ENCODE data around the gene TAX1BP1. TPM values are rescaled to one million over a fixed set of nuclear protein-coding genes. Genes with fewer than 3 reads are reported as not detected.
"Not testable (repeated sequence)": the region's sequence is repeated elsewhere in the genome, so short reads cannot be mapped to it uniquely, and the experiment has no call there.

Gene TAX1BP1
- total RNA-seq, 4 donors from 2014 or later: 64.4 to 109 (median 83.0) TPM

- Histone ChIP-seq H3K36me3 (no peaks in the 10 kb centered on the region), H3K27ac (no peak overlapping the region), H3K27me3 (no peaks in the 10 kb centered on the region), H3K4me3 (no peak overlapping the region), H3K4me1 (peaks cover 0 to 20% (median 2%) of the 10 kb centered on the region in 4 donors), H3K9me3 (no peaks in the 10 kb centered on the region)
- TF ChIP-seq POLR2A (IDR thresholded peaks at IDR 0.05) (no peak), CTCF (IDR thresholded peaks at IDR 0.05) (no peak)
- DNase-seq: no peak
Measured at GRCh38 chr7:27737616-27738015, 2.3 kb upstream of the TAX1BP1 start.

- Histone ChIP-seq H3K9me3 (no peaks in the 10 kb centered on the region), H3K27me3 (no peaks in the 10 kb centered on the region), H3K4me1 (peaks cover 0 to 20% (median 2%) of the 10 kb centered on the region in 4 donors), H3K27ac (peak overlapping the region; percentile 98 to 99 (median 98)), H3K4me3 (peak overlapping the region; percentile 78 to 92 (median 84)), H3K36me3 (no peaks in the 10 kb centered on the region)
- TF ChIP-seq CTCF (IDR thresholded peaks at IDR 0.05) (no peak), POLR2A (IDR thresholded peaks at IDR 0.05) (no peak)
- no peak for DNase-seq
Measured at GRCh38 chr7:27739301-27739908, 557 bp upstream of the TAX1BP1 start.

GRCh38 chr7:27740449-27741086 lies 606 bp downstream of the TAX1BP1 start:
- peaks cover 0 to 24% (median 2%) of the 10 kb centered on the region in 4 donors for H3K4me1 ChIP-seq
- H3K4me3 ChIP-seq: peak overlapping the region; percentile 78 to 92 (median 84)
- peak overlapping the region; percentile 98 to 99 (median 98) for H3K27ac ChIP-seq
- H3K9me3 ChIP-seq: no peaks in the 10 kb centered on the region
- H3K27me3 ChIP-seq: no peaks in the 10 kb centered on the region
- no peak for TF ChIP-seq CTCF (IDR thresholded peaks at IDR 0.05)
- TF ChIP-seq POLR2A (IDR thresholded peaks at IDR 0.05): peak; percentile 76 to 90
- DNase-seq: peak; percentile 89 to 97 (median 97)
- no peaks in the 10 kb centered on the region for H3K36me3 ChIP-seq

- peaks cover 0 to 35% (median 2%) of the 10 kb centered on the region in 4 donors for H3K4me1 ChIP-seq
- H3K27ac ChIP-seq, DNase-seq, H3K27me3 ChIP-seq, H3K36me3 ChIP-seq, H3K4me3 ChIP-seq, H3K9me3 ChIP-seq: not testable (repeated sequence)
Measured at GRCh38 chr7:27742091-27742710, 2.2 kb downstream of the TAX1BP1 start.

- peaks cover 0 to 32% (median 2%) of the 10 kb centered on the region in 4 donors for H3K4me1 ChIP-seq
Measured at GRCh38 chr7:27745064-27745583, 5.2 kb downstream of the TAX1BP1 start.

More at GRCh38 chr7:27745064-27745583, 5.2 kb downstream of the TAX1BP1 start:
- TF ChIP-seq CTCF (IDR thresholded peaks at IDR 0.05): peak in 5 of 6 experiments; percentile 5 to 69 (median 61)
- TF ChIP-seq POLR2A (IDR thresholded peaks at IDR 0.05): no peak
- no peaks in the 10 kb centered on the region for H3K9me3 ChIP-seq
- H3K4me3 ChIP-seq: no peak overlapping the region
- H3K36me3 ChIP-seq: peaks cover 0 to 17% (median 0%) of the 10 kb centered on the region in 3 donors
- H3K27me3 ChIP-seq: no peaks in the 10 kb centered on the region
- DNase-seq: no peak
- no peak overlapping the region for H3K27ac ChIP-seq
